NOMO-1 (cell line): ENCODE data around the gene MAP1LC3B.
A peak's percentile ranks its signal among the peaks of the same experiment; 100 is the strongest.
"Not testable (repeated sequence)": the region's sequence is repeated elsewhere in the genome, so short reads cannot be mapped to it uniquely, and the experiment has no call there.

ENCODE experiments used
- DNase-seq, 2 experiments: peaks; one replicate each; lab custom pipeline; 2025; ENCODE audit not compliant: unreplicated experiment in 2 of 2; lab: John Stamatoyannopoulos, UW

The MAP1LC3B gene

DNA sequence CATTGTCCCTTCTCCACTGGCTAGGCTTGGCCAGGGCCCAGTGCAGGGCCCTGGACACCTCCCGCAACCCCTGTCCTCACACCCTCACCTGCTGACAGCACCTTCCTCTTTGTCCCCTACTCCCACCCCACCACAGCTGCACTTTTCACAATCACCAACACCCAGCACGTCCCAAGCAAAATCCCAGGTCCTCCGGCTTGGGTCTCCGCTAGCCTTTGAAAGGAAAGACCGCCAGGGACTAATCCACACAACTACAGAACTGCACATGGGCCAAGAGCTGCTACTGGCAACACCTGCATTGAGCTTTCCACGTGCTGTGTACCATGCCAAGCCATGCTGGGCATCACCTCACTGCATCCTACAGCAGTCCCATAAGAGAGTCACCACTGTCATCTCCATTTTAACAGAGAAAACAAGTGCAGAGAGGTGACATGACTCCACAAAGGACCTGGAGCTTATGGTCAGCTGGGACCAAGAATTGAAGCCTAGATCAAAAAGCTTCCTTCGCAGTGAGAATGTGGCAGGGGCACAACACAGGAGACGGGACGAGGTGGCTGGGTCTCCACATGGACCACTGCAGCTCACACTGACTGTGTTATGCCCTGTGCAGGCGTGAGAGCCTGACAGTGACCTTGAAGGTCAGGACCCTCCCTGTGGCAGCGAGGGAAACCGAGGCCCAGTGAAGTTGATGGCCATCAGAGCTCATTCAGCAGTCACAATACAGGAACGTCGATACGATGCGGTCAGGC is 31.1 kb upstream of the MAP1LC3B start:
- no peak for DNase-seq

DNA sequence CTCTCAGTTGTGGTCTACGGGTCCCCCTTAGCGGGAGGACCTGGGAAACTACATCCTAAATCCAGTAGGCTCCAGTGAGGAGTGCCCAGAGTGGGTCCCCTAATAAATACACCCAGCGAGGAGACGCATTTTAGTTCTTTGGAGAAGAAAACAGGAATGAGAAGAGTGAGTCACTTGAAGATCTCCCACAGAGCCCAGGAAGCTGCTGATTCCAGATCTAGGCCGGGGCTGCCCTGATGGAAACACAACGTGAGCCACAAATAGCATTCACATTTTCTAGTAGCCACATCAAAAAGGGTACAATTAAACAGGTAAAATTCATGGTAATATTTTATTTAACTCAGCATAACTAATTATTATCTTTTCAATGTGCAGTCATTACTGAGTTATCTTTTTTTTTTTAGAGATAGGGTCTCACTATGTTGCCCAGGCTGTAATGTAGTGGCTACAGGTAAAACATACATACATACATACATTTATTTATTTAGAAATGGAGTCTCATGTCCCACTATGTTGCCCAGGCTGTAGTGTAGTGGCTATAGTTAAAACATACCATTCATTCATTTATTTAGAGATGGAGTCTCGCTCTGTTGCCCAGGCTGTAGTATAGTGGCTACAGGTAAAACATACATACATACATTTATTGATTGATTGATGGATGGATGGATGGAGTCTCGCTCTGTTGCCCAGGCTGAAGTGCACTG is 30.1 kb upstream of the MAP1LC3B start:
- no peak for DNase-seq

DNA sequence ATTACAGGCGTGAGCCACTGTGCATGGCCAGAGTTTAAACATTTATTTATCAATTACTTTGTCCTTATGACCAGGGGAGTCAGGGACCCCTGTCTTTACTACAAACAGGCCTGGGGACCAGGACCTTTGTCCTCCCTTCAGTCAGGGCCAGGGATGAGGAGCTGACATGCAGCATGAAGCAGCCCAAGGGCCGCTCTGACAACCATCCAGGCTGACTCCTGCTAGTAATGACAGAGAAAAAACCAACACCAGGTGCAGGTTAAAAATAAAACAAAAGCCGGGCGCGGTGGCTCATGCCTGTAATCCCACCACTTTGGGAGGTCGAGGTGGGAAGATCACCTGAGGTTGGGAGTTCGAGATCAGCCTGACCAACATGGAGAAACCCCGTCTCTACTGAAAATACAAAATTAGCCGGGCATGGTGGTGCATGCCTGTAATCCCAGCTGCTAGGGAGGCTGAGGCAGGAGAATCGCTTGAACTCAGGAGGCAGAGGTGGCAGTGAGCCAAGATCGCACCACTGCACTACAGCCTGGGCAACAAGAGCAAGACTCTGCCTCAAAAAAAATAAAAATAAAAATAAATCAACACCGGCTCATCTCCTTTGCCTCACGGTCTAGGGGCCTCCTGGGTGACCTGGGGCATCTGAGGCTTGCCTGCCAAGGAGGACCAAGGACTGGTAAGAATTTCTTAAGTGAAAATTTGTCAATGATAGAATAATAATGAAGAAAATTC is 29.1 kb upstream of the MAP1LC3B start:
- DNase-seq = not testable (repeated sequence)

DNA sequence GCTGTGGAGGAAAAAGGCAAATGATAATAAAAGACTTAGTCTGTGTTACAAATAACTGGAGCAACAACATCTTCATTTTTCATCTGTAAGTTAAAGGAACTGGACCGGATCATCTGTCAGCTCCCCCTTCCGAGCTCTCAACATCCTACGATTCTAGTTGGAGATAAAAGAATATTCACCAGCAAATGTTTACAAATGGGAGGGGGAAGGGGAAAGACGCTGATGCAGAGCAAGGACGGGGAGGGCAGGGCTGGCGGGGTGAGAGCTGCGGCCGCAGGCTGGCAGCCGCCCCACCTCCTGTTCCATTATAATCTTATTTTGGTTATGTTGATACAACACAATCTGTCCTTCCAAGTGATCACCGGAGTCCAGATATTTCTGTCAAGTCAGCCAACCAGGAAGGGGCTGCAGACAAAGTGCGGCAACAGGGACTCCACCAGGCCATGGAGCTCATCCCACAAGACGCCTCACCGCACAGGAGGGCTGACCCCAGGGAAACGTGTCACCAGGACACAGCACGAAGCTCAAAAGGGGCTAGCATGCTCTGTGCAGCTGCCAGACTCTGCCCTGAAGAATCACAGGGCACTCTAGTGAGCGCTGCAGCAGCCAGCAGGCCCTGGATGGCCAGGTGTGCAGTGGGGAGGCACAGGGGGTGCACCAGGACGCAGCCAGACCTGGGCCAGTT is 28.2 kb upstream of the MAP1LC3B start:
- no peak for DNase-seq

DNA sequence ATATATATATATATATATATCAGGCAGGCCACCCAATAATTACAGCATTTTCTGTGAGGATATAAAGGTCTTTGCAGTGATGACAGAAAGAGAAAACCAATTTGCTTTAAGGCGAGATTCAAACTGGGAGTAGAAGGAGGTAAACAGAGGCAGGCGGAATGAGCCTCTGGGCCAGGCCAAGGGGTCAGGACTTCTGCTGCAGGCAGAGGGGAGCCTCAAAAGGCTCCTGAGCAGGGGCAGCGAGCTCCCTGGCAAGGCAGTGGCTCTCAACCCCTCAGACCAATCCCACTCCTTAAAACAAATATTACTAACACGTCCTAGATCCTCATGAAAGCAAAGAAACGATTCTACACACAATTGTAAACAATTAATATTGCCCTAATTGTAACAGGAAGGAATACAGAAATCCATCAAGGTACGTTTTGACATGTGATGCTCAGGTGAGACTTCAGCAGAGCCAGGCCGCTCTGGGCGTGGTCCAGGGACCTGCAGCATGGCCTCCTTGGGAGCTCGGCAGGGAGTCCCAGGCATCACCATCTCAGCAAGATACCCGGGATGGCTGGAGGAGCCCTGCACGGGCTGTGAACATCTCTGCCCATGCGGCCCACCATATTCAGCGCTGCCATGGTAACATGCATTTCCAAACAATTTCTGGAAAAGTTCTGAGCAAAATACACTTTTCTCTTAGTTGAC is 27.0 kb upstream of the MAP1LC3B start:
- no peak for DNase-seq

DNA sequence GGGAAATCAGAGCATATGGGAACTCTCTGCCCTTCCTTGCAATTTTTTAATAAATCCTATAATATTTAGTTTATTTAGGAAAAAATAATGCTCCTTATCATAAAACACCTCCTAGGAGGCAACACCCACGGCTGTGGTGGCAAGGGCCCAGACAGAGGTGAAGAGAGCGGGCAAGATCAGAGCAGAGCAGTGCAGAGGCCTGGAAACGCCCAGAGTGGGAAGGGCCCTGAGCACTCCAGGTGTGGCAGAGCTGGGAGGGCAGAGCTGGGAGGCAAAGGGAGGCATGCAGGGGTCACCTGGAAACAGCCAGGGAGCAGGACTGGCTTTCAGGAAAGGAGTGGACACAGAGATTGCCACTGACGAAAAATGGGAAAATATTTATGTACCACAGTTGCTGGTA is 25.8 kb upstream of the MAP1LC3B start:
- no peak for DNase-seq

DNA sequence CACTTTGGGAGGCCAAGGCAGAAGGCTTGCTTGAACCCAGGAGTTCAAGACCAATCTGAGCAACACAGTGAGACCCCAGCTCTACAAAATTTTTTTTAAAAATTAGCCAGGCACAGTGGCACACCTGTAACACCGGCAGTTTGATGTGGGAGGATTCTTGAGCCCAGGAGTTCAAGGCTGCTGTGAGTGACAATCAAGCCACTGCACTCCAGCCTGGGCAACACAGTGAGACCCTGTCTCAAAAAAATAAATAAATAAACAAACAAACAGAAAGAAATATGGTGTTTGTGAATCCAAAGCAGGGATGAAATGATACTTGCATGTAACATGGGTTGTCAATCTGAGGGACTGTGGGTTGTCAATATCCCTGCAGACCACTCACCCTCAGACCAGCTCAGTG is 25.2 kb upstream of the MAP1LC3B start:
- DNase-seq = no peak

DNA sequence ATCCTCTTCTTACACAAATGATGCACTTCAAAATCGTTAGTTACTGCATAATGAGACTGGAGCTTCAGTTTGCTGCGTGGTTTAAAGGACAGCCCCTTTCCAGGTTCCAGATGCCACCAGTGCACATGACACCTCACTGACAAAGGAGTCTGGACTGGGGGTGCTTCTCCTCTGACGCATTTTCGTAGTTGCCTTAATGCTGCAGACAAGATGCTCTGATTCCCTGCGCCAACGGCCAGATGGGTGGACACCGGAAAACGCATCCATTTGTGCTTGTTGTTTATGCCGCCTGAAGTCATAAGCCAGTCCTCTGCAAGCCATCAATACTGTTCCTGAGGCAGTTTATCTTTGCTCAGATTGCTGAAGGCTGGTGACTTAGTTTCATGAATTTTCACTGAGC is 24.6 kb upstream of the MAP1LC3B start:
- no peak for DNase-seq

DNA sequence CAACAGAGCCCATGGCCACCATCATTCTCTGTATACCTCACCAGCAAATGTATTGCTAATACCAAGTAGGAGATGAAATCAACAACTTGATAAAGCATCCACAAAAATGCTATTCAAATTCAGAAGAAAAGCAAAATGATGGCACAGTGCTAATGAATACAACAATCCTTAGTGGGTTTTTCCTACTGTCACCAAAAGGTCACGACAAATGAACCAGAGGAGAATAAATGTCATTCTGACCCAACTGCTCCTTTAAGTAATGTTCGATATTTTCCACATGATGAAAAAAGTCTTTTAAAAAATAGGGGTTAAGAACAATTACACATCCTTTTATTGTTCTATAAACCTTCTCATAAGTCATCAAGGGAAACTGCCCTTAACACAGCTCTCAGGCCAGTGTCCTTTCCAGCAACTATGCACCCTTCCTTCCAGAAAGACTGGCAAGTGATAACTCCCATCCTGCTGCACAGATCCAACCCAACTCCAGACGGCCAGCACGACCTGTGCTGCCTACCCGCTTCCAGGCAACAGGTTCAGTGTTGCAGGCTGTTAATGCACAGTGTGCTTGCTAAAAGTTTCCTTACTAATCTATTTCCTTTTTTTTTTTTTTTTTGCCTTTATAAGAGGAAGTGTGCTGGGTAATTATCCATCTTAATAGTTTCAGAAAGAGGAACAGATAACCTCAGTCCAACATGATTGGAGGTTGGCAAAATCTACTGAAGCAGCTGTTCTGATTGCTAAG is 23.9 kb upstream of the MAP1LC3B start:
- DNase-seq = peak; percentile 68 to 95

DNA sequence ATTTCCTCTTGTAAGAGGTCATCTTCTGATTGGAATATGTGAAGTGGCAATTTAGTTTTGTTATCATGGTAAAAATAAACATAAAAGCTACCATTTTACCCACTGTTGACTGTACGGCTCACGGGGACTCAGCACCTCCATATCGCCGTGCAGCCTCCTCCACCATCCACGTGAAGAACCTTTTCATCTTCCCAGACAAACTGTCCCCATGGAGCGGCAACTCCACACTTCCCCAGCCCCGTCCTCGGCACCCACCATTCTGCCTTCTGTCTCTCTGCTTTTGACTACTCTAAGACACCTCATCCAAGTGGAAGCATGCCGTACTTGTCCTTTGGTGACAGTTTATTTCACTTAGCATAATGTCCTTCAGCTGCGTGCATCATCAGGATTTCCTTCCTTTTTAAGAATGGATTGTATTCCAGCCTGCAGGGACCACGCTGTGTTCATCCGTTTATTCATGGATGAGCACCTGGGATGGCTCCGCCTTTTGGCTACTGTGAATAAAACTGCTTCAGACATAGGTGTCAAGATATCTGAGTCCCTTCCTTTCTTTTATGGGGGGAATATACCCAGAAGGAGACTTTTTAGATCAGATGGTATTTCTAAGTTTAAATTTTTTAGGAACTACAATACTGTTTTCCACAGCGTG is 22.9 kb upstream of the MAP1LC3B start:
- no peak for DNase-seq

DNA sequence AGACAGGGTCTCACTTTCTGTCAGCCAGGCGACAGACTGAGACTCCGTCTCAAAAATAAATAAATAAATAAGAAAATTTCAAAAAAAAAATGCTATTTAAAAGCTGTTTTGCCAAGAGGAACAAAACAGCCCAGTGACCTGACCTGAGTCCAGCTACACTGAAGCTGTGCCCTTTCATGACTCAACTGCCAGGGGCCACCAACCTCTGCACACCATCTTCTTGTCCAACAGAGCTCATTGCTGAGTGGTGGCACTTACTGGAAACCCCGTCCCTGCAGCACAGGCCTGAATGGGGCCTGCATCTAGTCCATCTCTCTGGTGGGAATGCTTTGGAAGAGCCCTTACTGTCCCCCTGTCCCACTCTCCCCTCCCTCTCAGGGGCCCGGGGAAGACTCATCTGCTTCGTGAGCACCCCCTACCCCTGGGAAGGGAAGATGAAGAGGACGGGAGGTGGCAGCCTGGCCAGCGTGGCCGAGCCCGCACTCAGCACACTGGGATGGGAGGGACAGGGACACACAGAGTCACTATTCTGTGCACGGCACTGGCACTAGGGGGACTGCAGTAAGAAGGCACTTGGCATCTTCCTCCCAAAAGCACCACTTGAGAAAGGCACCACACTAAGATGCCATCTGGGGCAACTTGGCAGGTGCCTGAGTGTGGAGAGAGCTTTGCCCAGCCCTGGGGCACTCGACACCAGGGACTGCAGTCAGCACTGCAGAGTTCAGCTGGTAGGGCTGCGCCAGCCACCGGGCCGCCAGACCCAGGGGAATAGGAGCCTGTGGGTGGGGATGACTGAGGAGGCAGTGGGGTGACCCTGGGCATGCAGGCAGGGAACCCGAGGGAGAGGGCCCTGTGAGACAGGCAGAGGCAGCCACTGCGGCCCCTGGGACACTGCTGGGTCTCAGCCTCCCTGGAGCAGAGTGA is 22.1 kb upstream of the MAP1LC3B start:
- DNase-seq = no peak

DNA sequence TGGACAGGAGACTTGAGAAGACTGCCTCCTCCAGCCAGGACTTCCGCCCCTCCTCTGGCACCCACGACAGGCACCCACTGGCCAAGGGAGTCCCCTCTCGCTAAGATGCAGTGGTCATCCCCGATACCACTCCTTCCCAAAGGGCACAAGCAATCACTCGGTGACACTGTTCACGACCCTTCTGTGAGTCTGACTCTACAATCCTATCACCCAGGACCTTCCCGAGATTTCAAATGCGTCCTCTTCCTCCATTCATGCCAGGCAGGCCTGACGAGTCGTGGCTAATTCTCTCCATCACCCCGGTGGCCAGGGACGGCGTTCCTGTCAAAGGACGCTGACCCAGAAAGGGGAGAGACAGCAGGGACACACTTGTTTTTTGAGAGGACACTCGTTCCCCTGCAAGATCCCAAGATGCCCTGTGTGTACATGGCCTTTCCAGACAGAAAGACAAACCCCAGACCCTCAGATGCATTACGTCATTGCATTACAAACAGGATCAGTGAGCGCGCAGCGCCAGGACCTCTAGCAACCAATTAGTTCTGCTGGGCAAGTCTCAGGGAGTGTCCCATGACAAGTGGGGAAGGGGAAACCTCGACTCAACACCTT is 20.8 kb upstream of the MAP1LC3B start:
- DNase-seq = no peak

DNA sequence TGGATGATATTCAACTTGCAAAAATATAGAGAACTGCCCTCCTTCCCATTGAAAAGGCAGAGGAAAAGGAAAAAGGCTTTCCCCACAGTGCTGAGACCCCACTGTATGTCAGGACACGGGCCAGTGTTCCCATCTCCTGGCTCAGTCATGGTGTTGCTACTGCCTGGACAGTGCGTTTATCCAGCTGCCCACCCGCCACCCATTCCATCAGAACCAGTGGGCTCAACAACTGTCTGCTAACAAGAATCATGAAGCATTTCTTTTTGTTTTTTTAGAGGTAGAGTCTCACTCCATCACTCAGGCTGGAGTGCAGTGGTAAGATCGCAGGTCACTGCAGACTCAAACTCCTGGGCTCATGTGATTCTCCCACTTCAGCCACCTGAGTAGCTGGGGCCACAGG is 19.8 kb upstream of the MAP1LC3B start:
- no peak for DNase-seq

DNA sequence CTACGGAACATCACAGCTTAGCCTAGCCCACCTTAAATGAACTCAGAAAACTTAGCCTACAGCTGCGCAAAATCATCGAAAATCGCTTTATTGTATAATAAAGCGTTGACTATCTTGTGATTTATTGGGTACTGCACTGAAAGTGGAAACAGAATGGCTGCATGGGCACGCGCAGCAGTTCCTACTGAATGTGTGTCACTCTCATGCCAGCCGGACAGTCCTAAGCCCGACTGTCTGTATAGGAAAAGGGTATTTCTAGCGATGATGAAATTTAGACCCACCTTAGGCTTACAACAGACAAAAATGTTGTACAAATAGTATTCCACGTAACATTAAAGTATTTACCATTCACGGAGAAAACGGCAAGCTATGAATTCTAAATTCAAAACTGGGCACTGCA is 17.8 kb upstream of the MAP1LC3B start:
- no peak for DNase-seq

DNA sequence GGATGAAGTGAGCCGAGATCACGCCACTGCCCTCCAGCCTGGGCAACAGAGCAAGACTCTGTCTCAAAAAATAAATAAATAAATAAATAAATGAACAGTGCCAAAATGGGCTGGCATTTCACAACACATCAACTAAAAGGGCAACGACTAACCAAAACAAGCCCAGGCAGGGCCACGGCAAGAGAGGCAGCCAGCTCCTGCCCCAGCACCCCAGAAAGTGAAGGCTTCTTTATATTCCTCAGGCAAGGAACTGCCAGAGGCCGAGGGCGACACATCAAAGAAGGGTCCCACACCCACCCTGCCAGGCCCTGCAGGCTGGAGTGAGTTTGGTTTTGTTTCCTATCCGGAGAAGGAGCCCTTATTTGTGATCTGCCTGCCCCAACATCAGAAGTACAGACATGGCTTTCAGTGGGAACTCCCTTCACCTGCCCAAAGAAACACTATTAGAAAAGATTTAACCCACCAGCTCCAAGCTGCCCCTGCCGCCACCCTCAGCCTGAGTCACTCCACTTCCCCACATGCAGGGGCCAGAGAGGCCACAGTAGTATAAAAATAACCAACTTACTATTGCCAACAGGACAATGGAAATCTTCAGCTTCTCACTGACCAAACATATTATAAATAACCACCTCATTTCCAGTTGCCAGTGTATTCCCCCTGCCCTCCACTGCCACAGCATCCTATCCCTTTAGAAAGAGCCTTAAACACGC is 16.6 kb upstream of the MAP1LC3B start:
- DNase-seq = peak; percentile 26 to 34

DNA sequence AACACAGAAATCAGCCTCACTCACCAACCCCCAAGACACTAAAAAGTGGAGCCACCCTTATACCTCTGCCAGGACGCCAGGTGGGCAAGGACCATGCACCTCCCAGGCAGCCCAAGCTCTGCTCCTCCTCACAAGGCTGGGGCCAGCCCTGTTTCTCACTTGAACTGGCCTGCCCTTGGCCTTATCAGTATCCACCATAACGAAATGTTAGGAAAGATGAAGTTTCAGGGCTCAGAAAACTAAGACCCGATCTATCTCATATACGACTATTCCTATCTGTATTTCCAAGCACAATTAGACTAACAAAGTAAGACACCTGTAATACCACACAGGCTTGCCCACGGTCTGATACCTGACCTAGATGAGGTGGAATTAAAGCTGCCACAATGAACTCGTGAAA is 15.5 kb upstream of the MAP1LC3B start:
- no peak for DNase-seq

DNA sequence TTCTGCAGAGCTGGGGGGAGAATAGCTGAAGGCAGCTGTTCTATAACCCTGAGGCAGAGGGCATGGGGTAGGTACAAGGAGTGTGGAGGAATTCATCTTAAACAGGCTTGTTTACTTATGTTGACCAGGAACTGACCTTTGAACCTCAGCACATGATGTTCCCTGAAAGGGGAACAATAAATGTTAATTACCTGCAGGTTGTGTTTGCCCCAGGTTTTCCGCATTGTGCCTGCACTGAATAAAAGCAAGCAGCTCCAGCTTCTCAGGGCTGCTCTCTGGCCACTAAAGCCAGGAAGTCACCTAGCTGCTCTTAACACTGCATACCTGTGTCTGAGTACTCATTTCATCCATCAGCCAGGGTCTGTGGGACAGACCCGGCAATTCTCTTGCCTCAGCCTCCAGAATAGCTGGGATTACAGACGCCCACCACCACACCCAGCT is 12.8 kb upstream of the MAP1LC3B start:
- DNase-seq = not testable (repeated sequence)
